ENCODE measurements around the gene OR2T6. TPM values are rescaled to one million over a fixed set of nuclear protein-coding genes. Genes with fewer than 3 reads are reported as not detected.

Gene OR2T6
- total RNA-seq, 2 experiments from 2014 or later, result not detected

Other genes starting within 250 kb of the OR2T6 start
- not detected for gene OR2M5, start 230.6 kb upstream of the OR2T6 start, total RNA-seq
- not detected for gene OR2M2, start 200.9 kb upstream of the OR2T6 start, total RNA-seq
- not detected for gene OR2M3, start 178.5 kb upstream of the OR2T6 start, total RNA-seq
- gene OR2M4, start 144.3 kb upstream of the OR2T6 start, total RNA-seq, result not detected
- not detected for gene OR2T33, start 97.8 kb upstream of the OR2T6 start, total RNA-seq
- not detected for gene OR2T12, start 72.3 kb upstream of the OR2T6 start, total RNA-seq
- not detected for gene OR2M7, start 51.2 kb upstream of the OR2T6 start, total RNA-seq
- not detected for gene OR14C36, start 27.0 kb upstream of the OR2T6 start, total RNA-seq
- gene OR2T4, start 14.1 kb upstream of the OR2T6 start, total RNA-seq, result not detected
- not detected for gene OR2T1, start 27.3 kb downstream of the OR2T6 start, total RNA-seq
- gene OR2T2, start 69.9 kb downstream of the OR2T6 start, total RNA-seq, result not detected
- gene OR2T3, start 97.6 kb downstream of the OR2T6 start, total RNA-seq, result not detected
- gene OR2T5, start 112.8 kb downstream of the OR2T6 start, total RNA-seq, result not detected
- gene OR2G6, start 132.3 kb downstream of the OR2T6 start, total RNA-seq, result not detected
- gene OR2T29, start 187.0 kb downstream of the OR2T6 start, total RNA-seq, result not detected
- gene OR2T34, start 199.0 kb downstream of the OR2T6 start, total RNA-seq, result not detected
- not detected for gene OR2T10, start 222.0 kb downstream of the OR2T6 start, total RNA-seq

All from activated naive CD8-positive, alpha-beta T cell treated with anti-CD3 and anti-CD28 coated beads, Interleukin-2, amount 10 ng/mL, durations not matched to agents 7 days and 5 days (primary cell).